GM19025 (cell line): Measurements from ENCODE around the gene AUTS2.

ENCODE experiments used
- ATAC-seq: cut with Tn5 transposase; IDR thresholded peaks from one replicate; pipeline ENCODE4 v1.9.1; 2021; ENCODE audit warnings: mild to moderate bottlenecking, low read depth, moderate library complexity; ENCODE audit not compliant: unreplicated experiment

The AUTS2 gene

DNA sequence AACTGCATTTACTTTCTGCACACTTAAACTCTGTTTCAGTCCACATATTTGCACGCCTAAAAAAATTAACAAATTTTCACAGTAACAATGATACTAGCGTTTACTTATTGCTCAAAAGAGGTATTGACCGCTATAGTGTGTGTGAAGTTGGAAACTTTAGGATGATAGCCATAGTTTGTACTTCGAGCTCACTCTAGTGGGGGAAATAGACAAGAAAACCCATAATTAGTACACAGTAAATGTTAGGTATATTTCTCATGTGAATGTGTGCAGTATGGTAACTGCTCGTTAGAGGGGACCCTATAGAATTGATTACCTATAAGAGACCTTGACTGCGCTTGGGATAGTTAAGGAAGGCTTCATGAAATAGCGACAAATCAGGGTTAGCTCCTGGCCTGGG, 238.4 kb downstream of the AUTS2 start:
- no peak for ATAC-seq

DNA sequence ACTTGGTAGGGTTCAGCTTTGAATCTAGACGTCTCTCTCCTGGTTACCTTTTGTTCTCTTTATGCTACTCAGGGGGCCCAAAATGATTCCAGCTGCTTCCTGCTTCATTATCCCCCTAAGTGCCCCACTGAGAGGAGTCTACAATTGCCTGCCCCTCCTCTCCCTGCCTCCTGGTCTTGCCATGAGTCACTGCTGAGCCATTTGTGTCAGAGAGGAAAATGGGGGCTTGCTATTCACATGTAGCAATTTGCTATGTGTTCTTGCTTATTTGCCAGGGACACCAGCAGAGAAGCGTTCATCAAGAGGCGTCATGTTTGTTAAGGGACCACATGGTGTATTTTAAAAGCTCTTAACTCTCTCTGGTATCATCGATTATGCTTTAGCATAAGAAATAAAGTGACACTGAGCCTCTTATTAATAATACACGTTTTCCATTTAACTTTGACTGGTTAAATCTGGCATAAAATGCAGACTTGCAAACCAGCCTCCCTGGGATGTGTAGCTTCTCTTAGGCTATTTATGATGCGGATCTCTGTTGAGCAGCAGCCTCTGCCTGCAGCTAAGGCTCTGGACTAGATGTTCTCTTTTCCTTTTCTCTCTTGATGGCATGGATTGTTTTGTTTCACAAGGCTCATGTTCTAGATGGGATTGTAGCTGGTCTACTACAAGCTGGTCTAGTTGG, 239.3 kb downstream of the AUTS2 start:
- ATAC-seq = no peak

DNA sequence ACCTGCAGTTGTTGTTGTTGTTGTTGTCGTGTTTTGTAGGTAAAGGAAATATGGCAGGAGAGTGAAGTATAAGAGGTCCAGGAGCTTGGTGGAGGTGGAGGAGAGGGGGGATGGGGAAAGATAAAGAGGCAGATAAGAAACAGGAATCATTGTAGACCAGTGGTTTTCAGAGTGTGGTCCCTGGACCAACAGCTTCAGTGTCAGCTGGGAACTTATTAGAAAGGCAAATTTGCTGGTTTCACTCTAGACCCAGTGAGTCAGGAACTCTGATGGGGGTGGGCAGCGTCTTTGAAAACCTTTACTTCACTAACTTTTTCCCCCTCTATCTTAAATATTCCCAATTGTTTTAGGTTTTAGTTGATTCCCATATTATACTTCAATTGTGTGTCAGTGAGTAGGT, 241.5 kb downstream of the AUTS2 start:
- ATAC-seq = no peak

DNA sequence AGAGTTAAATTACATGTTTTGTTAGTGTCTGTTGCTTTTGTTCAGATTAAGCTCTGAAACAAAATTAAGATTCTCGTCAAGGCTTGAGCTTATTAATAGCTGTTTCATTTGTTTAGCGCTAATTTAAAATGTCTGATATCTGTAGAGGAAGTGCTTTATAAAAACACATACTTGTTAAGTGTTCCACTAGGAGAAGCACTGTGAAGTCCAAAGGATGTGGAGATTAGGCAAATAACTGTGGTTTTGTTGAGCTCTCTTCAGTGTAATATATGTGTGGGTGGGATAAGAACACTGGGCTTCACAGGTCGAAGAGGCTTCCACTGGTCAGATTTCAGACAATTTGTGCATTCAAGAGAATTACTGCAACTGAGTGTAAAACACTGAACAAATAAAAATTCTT, 242.0 kb downstream of the AUTS2 start:
- ATAC-seq = no peak

DNA sequence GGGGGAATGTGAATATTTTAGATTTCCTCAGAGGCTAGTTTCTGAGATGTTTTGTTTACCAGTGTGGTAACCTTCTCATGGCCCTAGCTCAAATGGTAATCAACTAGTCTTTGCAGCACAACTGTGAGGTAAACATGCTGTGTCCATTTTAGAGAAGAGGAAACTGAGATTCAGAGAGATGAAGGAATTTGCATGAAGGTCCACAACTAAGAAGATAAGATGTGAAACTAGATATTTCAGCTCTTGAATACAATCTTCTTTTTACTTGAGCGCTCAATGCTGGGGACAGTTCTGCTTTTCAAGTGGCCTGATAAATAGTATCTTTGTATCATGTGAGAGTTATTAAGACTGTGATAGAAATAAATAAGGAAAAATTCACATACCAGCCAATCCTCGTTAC, 245.4 kb downstream of the AUTS2 start:
- peak; percentile 48 for ATAC-seq

DNA sequence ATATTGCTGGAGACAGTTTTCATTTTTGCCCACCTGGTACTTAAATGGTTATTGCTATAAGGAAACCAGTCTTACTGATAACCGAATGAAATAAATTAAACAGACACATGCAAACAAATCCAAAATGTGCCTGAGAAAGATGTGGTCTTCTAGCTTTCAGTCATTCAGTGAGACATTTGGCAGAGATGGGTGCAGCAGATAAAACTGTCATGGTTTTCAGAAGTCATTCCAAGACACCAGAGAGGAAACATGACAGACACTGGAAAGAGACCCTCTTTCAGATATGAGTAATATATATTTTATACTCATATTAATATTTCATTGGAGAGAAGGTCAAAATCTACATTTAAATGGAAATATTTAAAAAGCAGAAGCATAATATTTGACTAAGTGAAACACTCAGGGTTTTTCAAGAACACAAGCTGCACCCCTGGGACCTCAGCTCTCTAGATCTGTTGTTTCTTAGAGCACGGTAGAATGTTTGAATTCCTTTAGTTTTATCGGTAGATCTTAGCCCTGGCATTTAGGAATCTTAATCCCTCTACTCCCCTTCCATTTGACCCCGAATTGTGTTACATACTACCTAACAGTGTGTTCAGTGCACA, 246.1 kb downstream of the AUTS2 start:
- no peak for ATAC-seq

DNA sequence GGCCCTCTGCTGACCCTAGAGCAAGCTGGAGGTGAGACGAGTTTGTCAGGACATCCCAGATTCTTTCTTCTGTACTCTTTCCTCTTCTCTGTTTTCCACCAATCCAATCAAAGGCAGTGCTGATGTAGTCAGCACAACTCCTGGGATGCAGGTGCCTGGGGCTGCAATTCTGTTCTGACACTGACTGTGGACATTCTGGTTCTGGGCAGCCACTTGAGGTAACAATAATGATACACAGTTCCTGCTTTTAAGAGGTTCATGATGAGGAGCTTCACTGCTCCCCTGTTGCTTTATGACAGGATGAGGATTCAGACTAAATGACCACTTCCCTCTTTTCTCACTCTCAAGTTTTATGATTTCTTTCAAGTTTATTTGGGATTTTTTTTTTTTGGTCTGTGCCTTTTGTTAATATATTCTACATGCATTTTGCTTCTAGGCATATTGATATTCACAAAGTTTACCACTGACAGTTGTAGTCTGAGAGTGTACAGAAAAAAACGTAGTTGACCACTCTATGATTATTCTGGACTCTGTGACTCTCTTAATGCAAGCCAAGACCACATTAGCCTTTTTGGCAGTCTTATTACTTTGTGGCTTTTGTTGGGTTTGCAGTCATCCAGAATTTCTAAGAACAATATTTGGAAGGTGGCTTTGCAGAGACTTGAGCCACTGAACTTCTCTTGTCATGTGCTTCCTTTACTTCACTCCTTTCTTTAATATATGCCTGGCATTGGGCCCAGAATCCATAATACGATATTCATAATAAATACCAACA, 247.6 kb downstream of the AUTS2 start:
- ATAC-seq = no peak

DNA sequence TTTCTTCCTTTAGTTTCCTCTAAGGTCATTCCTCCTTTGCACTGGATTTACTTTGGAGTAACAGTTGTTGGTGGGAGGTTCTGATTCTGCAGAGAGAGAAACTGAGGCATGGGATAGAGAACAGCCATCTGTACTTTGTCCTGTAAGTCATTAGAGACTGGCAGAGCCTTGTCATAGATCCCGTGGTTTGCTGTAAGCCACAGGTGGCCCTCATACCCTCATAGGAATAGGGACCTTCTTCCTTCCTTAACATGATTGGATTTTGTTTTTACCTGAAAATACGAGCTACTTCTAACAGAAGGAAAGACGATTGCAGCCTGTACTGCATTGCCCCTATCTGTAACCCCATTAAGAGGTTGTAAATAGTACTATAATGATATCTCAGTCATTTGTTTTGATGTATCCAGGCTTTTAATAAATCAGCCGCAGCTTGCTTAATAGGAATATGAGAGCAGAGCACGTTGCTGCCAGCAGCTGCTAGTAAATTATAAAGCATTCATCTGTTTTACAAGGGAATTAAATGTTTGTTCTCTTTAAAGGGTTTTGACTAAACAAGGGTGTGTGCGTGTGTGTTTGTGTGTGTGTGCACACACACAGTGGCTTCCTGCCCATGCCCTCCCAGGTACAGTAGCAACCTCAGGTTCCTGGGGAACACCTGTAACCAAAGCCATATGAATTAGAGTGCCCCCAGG, 249.8 kb downstream of the AUTS2 start:
- no peak for ATAC-seq

DNA sequence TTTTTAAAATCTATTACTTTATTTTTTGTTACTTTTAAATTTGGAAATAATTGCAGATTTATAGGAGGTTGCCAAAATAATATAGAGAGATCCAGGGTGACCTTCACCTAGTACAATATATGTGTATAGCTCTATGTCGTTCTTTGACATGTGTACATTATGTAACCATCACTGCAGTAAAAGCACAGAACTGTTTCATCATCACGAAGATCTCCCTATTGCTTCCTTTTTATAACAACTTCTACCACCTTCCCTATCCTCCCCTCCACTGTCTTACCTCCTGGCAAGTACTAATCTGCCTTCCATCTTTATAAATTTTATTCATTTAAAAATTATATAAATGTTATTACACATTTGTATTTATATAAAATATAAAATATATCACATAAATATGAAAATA, 251.0 kb downstream of the AUTS2 start:
- ATAC-seq = no peak

DNA sequence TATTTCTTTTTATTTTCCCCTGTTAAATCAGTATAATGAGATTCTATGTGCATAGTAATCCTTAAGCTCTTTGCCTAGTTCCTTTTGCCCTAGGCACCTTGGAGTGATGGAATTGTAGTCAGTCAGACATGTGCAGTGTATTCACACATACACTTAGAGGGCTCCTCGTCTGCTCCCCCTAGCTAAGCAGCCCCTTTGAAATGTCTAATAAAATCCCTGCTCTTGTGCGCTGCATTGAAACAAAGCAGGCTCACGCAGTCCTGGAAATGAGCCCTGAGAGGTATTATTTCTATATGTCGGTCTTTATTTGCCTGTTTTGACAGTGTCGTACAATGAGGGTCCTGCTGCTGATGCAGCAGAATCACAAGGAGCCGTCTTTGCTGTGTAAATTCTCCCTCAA, 258.7 kb downstream of the AUTS2 start:
- ATAC-seq = no peak

DNA sequence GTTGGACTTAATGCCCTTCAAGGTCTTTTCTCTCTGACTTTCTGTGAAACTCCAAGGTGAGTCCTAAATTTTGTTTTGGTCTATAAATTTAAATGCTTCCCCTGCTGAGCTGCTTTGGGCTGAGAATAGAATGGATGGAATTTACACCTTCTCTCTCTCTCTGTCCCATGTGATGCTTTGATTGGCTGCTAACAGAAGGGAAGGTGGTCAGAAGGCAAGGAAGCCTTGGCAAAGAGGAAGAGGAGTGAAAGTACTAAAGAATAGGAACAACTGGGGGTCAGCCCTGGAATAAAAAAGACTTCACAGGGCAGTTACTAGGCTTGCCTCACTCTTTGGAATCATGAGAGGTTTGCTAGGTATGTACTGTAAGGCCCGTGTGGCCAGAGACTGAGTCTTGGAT, 260.2 kb downstream of the AUTS2 start:
- ATAC-seq = no peak

DNA sequence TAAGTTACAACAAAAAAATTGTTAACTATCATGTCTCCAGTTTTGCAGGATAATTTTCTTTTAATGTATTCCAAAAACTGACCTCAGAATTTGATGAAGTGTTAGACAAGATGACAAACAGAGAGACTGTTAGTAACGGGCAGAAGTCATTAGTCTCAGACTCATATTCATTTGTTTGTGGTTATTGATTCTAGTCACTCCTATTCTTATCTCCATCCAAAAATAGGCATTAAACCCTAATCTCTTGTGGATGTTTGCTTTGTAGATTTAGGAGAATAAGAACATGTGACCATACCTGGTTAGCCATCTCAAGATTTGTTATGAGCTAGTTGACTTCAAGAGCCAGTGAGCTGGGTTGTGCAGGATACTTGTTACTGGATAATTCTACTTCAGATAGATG, 261.1 kb downstream of the AUTS2 start:
- ATAC-seq = no peak

DNA sequence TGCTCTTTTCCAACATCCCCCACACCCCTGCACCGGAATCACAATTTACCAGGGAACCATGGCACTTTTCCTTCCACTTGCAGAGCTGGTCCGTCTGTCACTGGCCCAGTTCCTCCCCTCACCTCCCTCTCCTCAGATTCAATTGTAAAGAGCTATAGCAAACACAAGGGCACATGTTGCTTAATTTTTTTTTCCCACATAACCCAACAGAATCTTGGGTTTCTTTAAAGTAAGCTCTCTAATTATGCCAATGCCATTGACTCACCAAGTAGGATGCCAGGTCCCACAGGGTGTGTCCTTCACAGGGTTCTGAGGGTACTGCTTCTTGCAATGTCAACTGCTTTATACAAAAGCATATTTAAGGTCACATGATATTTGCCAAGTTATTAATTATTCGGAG, 262.2 kb downstream of the AUTS2 start:
- no peak for ATAC-seq

DNA sequence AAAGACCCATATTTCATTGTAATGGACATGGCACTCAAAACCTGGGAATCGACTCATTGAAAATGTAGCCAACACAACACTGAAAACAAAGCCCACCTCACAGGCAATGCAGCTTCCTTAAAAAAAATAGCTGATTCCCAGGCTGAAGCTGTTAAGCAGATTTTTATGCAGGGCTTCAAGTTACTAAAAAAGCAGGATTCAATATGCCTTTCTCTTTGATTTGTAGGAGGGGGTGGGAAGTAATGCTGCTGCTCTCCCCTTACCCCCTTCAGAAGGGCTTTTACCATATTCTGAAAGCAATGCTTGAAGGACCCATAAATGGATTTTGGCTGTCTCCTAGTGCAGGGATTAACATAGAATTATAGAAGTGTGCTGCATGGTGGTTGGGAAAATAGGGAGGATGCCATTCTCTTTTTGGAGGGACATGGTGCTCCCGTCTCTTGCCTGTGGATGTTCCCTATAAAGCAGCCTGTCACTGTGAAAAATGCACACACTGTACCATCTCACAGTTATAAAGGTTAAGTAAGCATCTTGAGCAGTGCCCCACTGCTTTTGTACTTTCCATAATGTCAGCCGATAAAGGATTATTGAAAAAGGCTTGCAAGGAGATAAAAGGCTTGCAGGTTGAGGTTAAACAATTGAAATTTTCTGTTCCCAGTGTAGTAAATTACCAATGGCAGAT, 262.8 kb downstream of the AUTS2 start:
- no peak for ATAC-seq

DNA sequence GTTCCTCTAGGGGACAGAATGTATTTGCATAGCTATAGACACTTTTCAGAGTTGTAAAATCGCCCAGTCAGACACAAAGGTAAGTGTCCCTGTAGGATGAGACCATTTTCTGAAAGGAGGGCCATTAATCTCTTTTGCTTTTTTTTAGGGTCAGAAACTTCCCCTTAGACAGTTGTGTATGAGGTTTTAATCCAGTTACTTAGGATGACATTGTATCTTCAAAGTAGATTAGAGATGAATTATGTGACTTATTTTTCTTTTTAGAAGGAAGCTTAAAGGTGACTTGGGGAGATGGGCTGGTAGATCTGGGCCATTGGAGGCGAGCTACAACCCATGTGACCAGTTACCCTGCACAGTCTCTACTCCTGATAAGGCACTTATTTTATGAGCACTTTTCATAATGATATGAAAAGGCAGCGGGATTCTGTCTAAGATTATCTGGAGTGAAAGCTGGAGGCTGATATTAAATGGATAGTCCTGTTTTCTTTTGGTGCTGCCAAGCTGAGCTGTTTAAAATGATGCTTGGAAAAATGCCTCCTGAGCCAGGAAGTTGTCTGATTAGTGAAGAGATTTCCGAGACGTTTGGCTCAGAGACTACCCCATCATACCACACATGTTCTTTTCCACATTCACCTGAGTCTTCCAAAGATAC, 264.3 kb downstream of the AUTS2 start:
- ATAC-seq = no peak

DNA sequence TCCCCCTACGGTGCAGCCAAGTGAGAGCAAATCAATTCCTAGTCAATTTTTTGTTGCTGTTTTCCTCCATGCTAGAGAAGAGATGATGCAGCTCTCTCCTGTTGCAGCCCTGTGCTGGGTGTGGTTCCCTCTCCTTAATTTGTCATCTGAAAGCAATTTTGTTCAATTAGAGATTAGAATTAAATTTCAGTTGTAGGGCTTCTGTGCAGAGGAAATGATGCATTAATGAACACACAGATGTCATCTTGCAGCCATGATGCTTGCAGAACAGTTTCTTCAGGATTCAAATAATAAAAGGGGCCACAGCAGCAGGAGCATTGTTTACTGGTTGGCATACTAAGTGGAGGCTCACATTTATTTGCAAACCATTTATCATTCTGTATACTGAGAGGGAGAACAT, 266.0 kb downstream of the AUTS2 start:
- ATAC-seq = no peak

DNA sequence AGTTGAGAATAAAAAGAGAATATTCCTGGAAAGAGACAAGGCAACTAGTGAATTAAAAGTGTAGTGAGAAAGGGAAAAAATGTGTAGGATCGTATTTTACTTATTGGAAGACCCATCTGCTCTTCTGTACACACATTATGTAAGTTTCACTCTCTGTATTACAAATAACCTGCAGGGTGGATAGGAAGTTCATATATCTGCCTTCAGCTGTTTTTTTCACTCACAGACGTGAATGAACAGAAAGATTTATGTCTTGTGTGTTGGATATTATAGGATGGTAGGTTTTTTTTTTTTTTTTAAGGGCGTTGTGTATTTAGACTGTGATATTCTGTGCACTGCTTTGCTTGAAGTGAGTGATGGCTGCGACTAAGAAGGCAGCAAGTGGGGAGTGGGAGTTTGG, 266.5 kb downstream of the AUTS2 start:
- ATAC-seq = no peak

DNA sequence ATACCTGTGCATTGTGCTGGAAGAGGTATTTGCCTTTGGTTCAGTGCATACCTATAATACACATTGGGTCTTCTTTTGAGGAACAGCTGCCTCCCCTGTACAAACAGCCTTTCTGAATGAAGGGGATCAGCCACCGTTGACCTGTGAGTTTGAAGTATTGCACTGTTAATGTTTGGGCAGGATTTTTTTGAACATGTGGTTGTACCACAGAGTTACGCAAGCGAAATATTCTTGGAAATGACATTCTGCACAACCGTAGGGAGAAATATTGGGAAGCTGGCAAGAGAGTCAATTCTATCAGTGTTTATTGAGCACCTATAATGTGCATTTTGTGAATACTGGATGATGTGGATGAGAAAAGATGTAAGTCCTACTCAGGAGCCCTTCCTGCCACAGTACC, 270.6 kb downstream of the AUTS2 start:
- no peak for ATAC-seq

DNA sequence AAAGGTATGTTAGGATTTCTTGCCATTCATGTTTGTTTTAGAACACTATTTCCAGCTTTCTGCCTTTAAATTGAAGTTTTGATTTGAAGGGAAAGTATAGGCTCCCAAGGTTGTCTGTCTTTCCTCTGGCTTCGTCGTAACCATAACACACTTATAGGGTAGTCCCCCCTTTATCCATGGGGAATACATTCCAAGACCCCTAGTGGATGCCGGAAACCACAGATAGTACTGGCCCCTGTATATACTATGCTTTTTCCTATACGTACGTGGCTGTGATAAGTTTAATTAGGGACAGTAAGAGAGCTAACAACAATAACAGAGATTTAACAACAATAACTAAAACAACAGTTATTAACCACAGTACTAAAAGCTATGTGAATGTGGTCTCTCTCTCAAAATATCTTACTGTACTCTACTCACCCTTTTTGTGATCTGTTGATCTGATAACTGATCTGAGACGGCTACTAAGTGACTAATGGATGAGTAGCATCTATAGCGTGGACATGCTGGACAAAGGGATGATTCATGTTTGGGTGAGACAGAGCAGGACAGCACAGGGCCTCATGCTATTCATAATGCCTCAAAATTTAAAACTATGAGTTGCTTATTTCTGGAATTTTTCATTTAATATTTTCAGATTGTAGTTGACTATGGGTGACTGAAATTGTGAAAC, 273.1 kb downstream of the AUTS2 start:
- no peak for ATAC-seq
